C4-2B (cell line): ENCODE data around the gene TTC39B.

Source experiments
- CTCF ChIP-seq: fragments of 450-650 bp; conservative IDR thresholded peaks from 2 replicates; pipeline ENCODE4 v1.5.1; 2017; ENCODE audit warnings: mild to moderate bottlenecking
- ZFX ChIP-seq: fragments of 450-650 bp; IDR thresholded peaks from 2 replicates; pipeline ENCODE4 v1.6.1; 2017

GRCh38 chr9:15153961-15154360 is 153.1 kb downstream of the TTC39B start:
- TF ChIP-seq CTCF (no peak), ZFX (no peak)
